ENCODE data around the gene CHRFAM7A. TPM values are rescaled to one million over a fixed set of nuclear protein-coding genes. Genes with fewer than 3 reads are reported as not detected.
"Not testable (repeated sequence)": the region's sequence is repeated elsewhere in the genome, so short reads cannot be mapped to it uniquely, and the experiment has no call there.

The CHRFAM7A gene
- total RNA-seq, 1 donor from 2014 or later, result 2.1 TPM

- H3K9ac ChIP-seq (ENCODE audit: low read depth in 1 of 3, low read length in 3 of 3); H3K9me3 ChIP-seq (ENCODE audit: control insufficient read depth in 3 of 3, low read length in 3 of 3): not testable (repeated sequence)
Measured at GRCh38 chr15:30376375-30377081, 16.8 kb downstream of the CHRFAM7A start.

GRCh38 chr15:30375872-30376271 is 17.5 kb downstream of the CHRFAM7A start:
- not testable (repeated sequence) for H3K27me3 ChIP-seq (ENCODE audit: control insufficient read depth in 3 of 3, insufficient read depth in 3 of 3, low read length in 3 of 3); H3K36me3 ChIP-seq (ENCODE audit: control insufficient read depth in 3 of 3, insufficient read depth in 3 of 3, low read length in 3 of 3)

More at GRCh38 chr15:30376375-30377081, 16.8 kb downstream of the CHRFAM7A start:
- not testable (repeated sequence) for H3K36me3 ChIP-seq (ENCODE audit: control insufficient read depth in 3 of 3, insufficient read depth in 3 of 3, low read length in 3 of 3); H3K27me3 ChIP-seq (ENCODE audit: control insufficient read depth in 3 of 3, insufficient read depth in 3 of 3, low read length in 3 of 3); H3K4me3 ChIP-seq (ENCODE audit: low read length in 3 of 3); H3K4me1 ChIP-seq (ENCODE audit: control insufficient read depth in 3 of 3, insufficient read depth in 3 of 3, low read length in 3 of 3); H3K27ac ChIP-seq (ENCODE audit: low read depth, low read length)

GRCh38 chr15:30374862-30375261 is 18.5 kb downstream of the CHRFAM7A start:
- H3K27ac ChIP-seq (ENCODE audit: low read depth, low read length); H3K36me3 ChIP-seq (ENCODE audit: control insufficient read depth in 3 of 3, insufficient read depth in 3 of 3, low read length in 3 of 3); H3K4me3 ChIP-seq (ENCODE audit: low read length in 3 of 3); H3K4me1 ChIP-seq (ENCODE audit: control insufficient read depth in 3 of 3, insufficient read depth in 3 of 3, low read length in 3 of 3); H3K9ac ChIP-seq (ENCODE audit: low read depth in 1 of 3, low read length in 3 of 3); H3K9me3 ChIP-seq (ENCODE audit: control insufficient read depth in 3 of 3, low read length in 3 of 3); H3K27me3 ChIP-seq (ENCODE audit: control insufficient read depth in 3 of 3, insufficient read depth in 3 of 3, low read length in 3 of 3): not testable (repeated sequence)

More at GRCh38 chr15:30375872-30376271, 17.5 kb downstream of the CHRFAM7A start:
- H3K4me3 ChIP-seq (ENCODE audit: low read length in 3 of 3); H3K9ac ChIP-seq (ENCODE audit: low read depth in 1 of 3, low read length in 3 of 3); H3K9me3 ChIP-seq (ENCODE audit: control insufficient read depth in 3 of 3, low read length in 3 of 3); H3K4me1 ChIP-seq (ENCODE audit: control insufficient read depth in 3 of 3, insufficient read depth in 3 of 3, low read length in 3 of 3); H3K27ac ChIP-seq (ENCODE audit: low read depth, low read length): not testable (repeated sequence)

GRCh38 chr15:30368271-30368670 is 25.1 kb downstream of the CHRFAM7A start:
- H3K27ac ChIP-seq (ENCODE audit: low read depth, low read length); H3K9me3 ChIP-seq (ENCODE audit: control insufficient read depth in 3 of 3, low read length in 3 of 3); H3K36me3 ChIP-seq (ENCODE audit: control insufficient read depth in 3 of 3, insufficient read depth in 3 of 3, low read length in 3 of 3); H3K4me1 ChIP-seq (ENCODE audit: control insufficient read depth in 3 of 3, insufficient read depth in 3 of 3, low read length in 3 of 3); H3K9ac ChIP-seq (ENCODE audit: low read depth in 1 of 3, low read length in 3 of 3); H3K27me3 ChIP-seq (ENCODE audit: control insufficient read depth in 3 of 3, insufficient read depth in 3 of 3, low read length in 3 of 3); H3K4me3 ChIP-seq (ENCODE audit: low read length in 3 of 3): not testable (repeated sequence)

GRCh38 chr15:30367246-30367645 is 26.1 kb downstream of the CHRFAM7A start:
- not testable (repeated sequence) for H3K4me1 ChIP-seq (ENCODE audit: control insufficient read depth in 3 of 3, insufficient read depth in 3 of 3, low read length in 3 of 3); H3K4me3 ChIP-seq (ENCODE audit: low read length in 3 of 3); H3K27me3 ChIP-seq (ENCODE audit: control insufficient read depth in 3 of 3, insufficient read depth in 3 of 3, low read length in 3 of 3); H3K27ac ChIP-seq (ENCODE audit: low read depth, low read length); H3K9me3 ChIP-seq (ENCODE audit: control insufficient read depth in 3 of 3, low read length in 3 of 3); H3K36me3 ChIP-seq (ENCODE audit: control insufficient read depth in 3 of 3, insufficient read depth in 3 of 3, low read length in 3 of 3); H3K9ac ChIP-seq (ENCODE audit: low read depth in 1 of 3, low read length in 3 of 3)

- H3K36me3 ChIP-seq (ENCODE audit: control insufficient read depth in 3 of 3, insufficient read depth in 3 of 3, low read length in 3 of 3); H3K9ac ChIP-seq (ENCODE audit: low read depth in 1 of 3, low read length in 3 of 3); H3K27ac ChIP-seq (ENCODE audit: low read depth, low read length); H3K27me3 ChIP-seq (ENCODE audit: control insufficient read depth in 3 of 3, insufficient read depth in 3 of 3, low read length in 3 of 3); H3K4me3 ChIP-seq (ENCODE audit: low read length in 3 of 3); H3K4me1 ChIP-seq (ENCODE audit: control insufficient read depth in 3 of 3, insufficient read depth in 3 of 3, low read length in 3 of 3); H3K9me3 ChIP-seq (ENCODE audit: control insufficient read depth in 3 of 3, low read length in 3 of 3): not testable (repeated sequence)
Measured at GRCh38 chr15:30361404-30361803, 31.9 kb downstream of the CHRFAM7A start.

GRCh38 chr15:30360990-30361389 is 32.4 kb downstream of the CHRFAM7A start:
- not testable (repeated sequence) for H3K27ac ChIP-seq (ENCODE audit: low read depth, low read length); H3K4me1 ChIP-seq (ENCODE audit: control insufficient read depth in 3 of 3, insufficient read depth in 3 of 3, low read length in 3 of 3); H3K9ac ChIP-seq (ENCODE audit: low read depth in 1 of 3, low read length in 3 of 3); H3K9me3 ChIP-seq (ENCODE audit: control insufficient read depth in 3 of 3, low read length in 3 of 3); H3K36me3 ChIP-seq (ENCODE audit: control insufficient read depth in 3 of 3, insufficient read depth in 3 of 3, low read length in 3 of 3); H3K4me3 ChIP-seq (ENCODE audit: low read length in 3 of 3); H3K27me3 ChIP-seq (ENCODE audit: control insufficient read depth in 3 of 3, insufficient read depth in 3 of 3, low read length in 3 of 3)

GRCh38 chr15:30355043-30355442 is 38.3 kb downstream of the CHRFAM7A start:
- not testable (repeated sequence) for H3K36me3 ChIP-seq (ENCODE audit: control insufficient read depth in 3 of 3, insufficient read depth in 3 of 3, low read length in 3 of 3); H3K4me3 ChIP-seq (ENCODE audit: low read length in 3 of 3); H3K4me1 ChIP-seq (ENCODE audit: control insufficient read depth in 3 of 3, insufficient read depth in 3 of 3, low read length in 3 of 3); H3K9me3 ChIP-seq (ENCODE audit: control insufficient read depth in 3 of 3, low read length in 3 of 3); H3K9ac ChIP-seq (ENCODE audit: low read depth in 1 of 3, low read length in 3 of 3); H3K27me3 ChIP-seq (ENCODE audit: control insufficient read depth in 3 of 3, insufficient read depth in 3 of 3, low read length in 3 of 3); H3K27ac ChIP-seq (ENCODE audit: low read depth, low read length)

- H3K27me3 ChIP-seq (ENCODE audit: control insufficient read depth in 3 of 3, insufficient read depth in 3 of 3, low read length in 3 of 3), result not testable (repeated sequence)
Measured at GRCh38 chr15:30349803-30350202, 43.5 kb downstream of the CHRFAM7A start.

GRCh38 chr15:30336584-30336983 is 56.8 kb downstream of the CHRFAM7A start:
- not testable (repeated sequence) for H3K27me3 ChIP-seq (ENCODE audit: control insufficient read depth in 3 of 3, insufficient read depth in 3 of 3, low read length in 3 of 3); H3K27ac ChIP-seq (ENCODE audit: low read depth, low read length); H3K9me3 ChIP-seq (ENCODE audit: control insufficient read depth in 3 of 3, low read length in 3 of 3); H3K36me3 ChIP-seq (ENCODE audit: control insufficient read depth in 3 of 3, insufficient read depth in 3 of 3, low read length in 3 of 3); H3K9ac ChIP-seq (ENCODE audit: low read depth in 1 of 3, low read length in 3 of 3); H3K4me1 ChIP-seq (ENCODE audit: control insufficient read depth in 3 of 3, insufficient read depth in 3 of 3, low read length in 3 of 3); H3K4me3 ChIP-seq (ENCODE audit: low read length in 3 of 3)

More at GRCh38 chr15:30349803-30350202, 43.5 kb downstream of the CHRFAM7A start:
- H3K4me1 ChIP-seq (ENCODE audit: control insufficient read depth in 3 of 3, insufficient read depth in 3 of 3, low read length in 3 of 3); H3K9ac ChIP-seq (ENCODE audit: low read depth in 1 of 3, low read length in 3 of 3); H3K27ac ChIP-seq (ENCODE audit: low read depth, low read length); H3K9me3 ChIP-seq (ENCODE audit: control insufficient read depth in 3 of 3, low read length in 3 of 3); H3K4me3 ChIP-seq (ENCODE audit: low read length in 3 of 3); H3K36me3 ChIP-seq (ENCODE audit: control insufficient read depth in 3 of 3, insufficient read depth in 3 of 3, low read length in 3 of 3): not testable (repeated sequence)

GRCh38 chr15:30334152-30334551 is 59.2 kb downstream of the CHRFAM7A start:
- H3K27me3 ChIP-seq (ENCODE audit: control insufficient read depth in 3 of 3, insufficient read depth in 3 of 3, low read length in 3 of 3); H3K9me3 ChIP-seq (ENCODE audit: control insufficient read depth in 3 of 3, low read length in 3 of 3); H3K36me3 ChIP-seq (ENCODE audit: control insufficient read depth in 3 of 3, insufficient read depth in 3 of 3, low read length in 3 of 3); H3K27ac ChIP-seq (ENCODE audit: low read depth, low read length); H3K4me3 ChIP-seq (ENCODE audit: low read length in 3 of 3); H3K9ac ChIP-seq (ENCODE audit: low read depth in 1 of 3, low read length in 3 of 3); H3K4me1 ChIP-seq (ENCODE audit: control insufficient read depth in 3 of 3, insufficient read depth in 3 of 3, low read length in 3 of 3): not testable (repeated sequence)
